Fibroblast of pulmonary artery (primary cell): Measurements from ENCODE around the gene BCL7C.

ENCODE experiments used
- DNase-seq: peaks from one replicate; pipeline ENCODE4 v3.0.0-alpha.2; 2010; ENCODE audit warnings: low read depth
- H3K4me3 ChIP-seq: replicated peaks from 2 replicates; pipeline ENCODE4 v1.5.1; 2011; ENCODE audit warnings: low read depth, mild to moderate bottlenecking, control low read depth, low read length, moderate library complexity
- CTCF ChIP-seq: IDR thresholded peaks from 2 replicates; pipeline ENCODE4 v1.5.1; 2011; ENCODE audit warnings: mild to moderate bottlenecking, control low read depth, low read length, inconsistent platforms; ENCODE audit errors: missing control alignments

Gene BCL7C

GRCh38 chr16:30901201-30902028 lies 7.5 kb upstream of the BCL7C start:
- DNase-seq: no peak
- H3K4me3 ChIP-seq: peak overlapping the region; percentile 38

GRCh38 chr16:30900588-30900987 lies 6.7 kb upstream of the BCL7C start:
- no peak overlapping the region for H3K4me3 ChIP-seq
- TF ChIP-seq CTCF: no peak
- DNase-seq: no peak

More at GRCh38 chr16:30901201-30902028, 7.5 kb upstream of the BCL7C start:
- no peak for TF ChIP-seq CTCF

- DNase-seq: no peak
- TF ChIP-seq CTCF: no peak
- no peak overlapping the region for H3K4me3 ChIP-seq
These were observed 5.9 kb upstream of the BCL7C start for GRCh38 chr16:30899794-30900193.

GRCh38 chr16:30896889-30897733 lies 3.2 kb upstream of the BCL7C start:
- DNase-seq: peak; percentile 90
- peak overlapping the region; percentile 61 for H3K4me3 ChIP-seq
- TF ChIP-seq CTCF: no peak

GRCh38 chr16:30896261-30896888 lies 2.5 kb upstream of the BCL7C start, which contains the start of gene CTF1:
Gene CTF1, plus strand, starts transcription at chr16:30896614. Its CDS starts 30 bp downstream, at chr16:30896644.
- H3K4me3 ChIP-seq: peak within 1 kb of the TSS; percentile 61
- TF ChIP-seq CTCF: no peak
- peak; percentile 80 for DNase-seq

GRCh38 chr16:30895627-30896260 lies 1.9 kb upstream of the BCL7C start:
- peak overlapping the region; percentile 61 for H3K4me3 ChIP-seq
- peak; percentile 15 for DNase-seq
- no peak for TF ChIP-seq CTCF
